HG03432 (cell line): ENCODE results near the gene HMGCL.
"Not testable (repeated sequence)": the region's sequence is repeated elsewhere in the genome, so short reads cannot be mapped to it uniquely, and the experiment has no call there.

Experiments used
- ATAC-seq: cut with Tn5 transposase; IDR thresholded peaks from one replicate; pipeline ENCODE4 v1.9.1; 2021; ENCODE audit warnings: mild to moderate bottlenecking, moderate library complexity; ENCODE audit not compliant: unreplicated experiment

HMGCL gene

GRCh38 chr1:23825076-23825761, at the start of gene HMGCL:
TSS of gene HMGCL (minus strand) at chr1:23825429. CDS start at chr1:23825415, 14 bp downstream.
- ATAC-seq = peak; percentile 92

GRCh38 chr1:23872421-23872820, 47.2 kb upstream of the HMGCL start:
- ATAC-seq = no peak

GRCh38 chr1:23869051-23869450, 43.8 kb upstream of the HMGCL start:
- ATAC-seq = no peak

GRCh38 chr1:23868557-23869016, 43.4 kb upstream of the HMGCL start:
- ATAC-seq = no peak

GRCh38 chr1:23867895-23868556, 42.8 kb upstream of the HMGCL start, which contains the start of gene FUCA1:
TSS of gene FUCA1 (minus strand) at chr1:23868290. CDS start at chr1:23868286, 4 bp downstream.
- peak; percentile 93 for ATAC-seq

GRCh38 chr1:23867542-23867894, 42.3 kb upstream of the HMGCL start:
- no peak for ATAC-seq

- no peak for ATAC-seq
Measured at GRCh38 chr1:23865543-23865930, 40.3 kb upstream of the HMGCL start.

- no peak for ATAC-seq
Measured at GRCh38 chr1:23864801-23865542, 39.7 kb upstream of the HMGCL start.

GRCh38 chr1:23862640-23863039, 37.4 kb upstream of the HMGCL start:
- no peak for ATAC-seq

GRCh38 chr1:23854568-23854967, 29.3 kb upstream of the HMGCL start:
- no peak for ATAC-seq

GRCh38 chr1:23853124-23853523, 27.9 kb upstream of the HMGCL start:
- ATAC-seq = not testable (repeated sequence)

- ATAC-seq = not testable (repeated sequence)
Measured at GRCh38 chr1:23851406-23851805, 26.2 kb upstream of the HMGCL start.

- ATAC-seq = no peak
Measured at GRCh38 chr1:23848673-23849616, 23.7 kb upstream of the HMGCL start.

GRCh38 chr1:23847482-23848095, 22.4 kb upstream of the HMGCL start:
- not testable (repeated sequence) for ATAC-seq

- no peak for ATAC-seq
Measured at GRCh38 chr1:23845163-23845562, 19.9 kb upstream of the HMGCL start.

- no peak for ATAC-seq
Measured at GRCh38 chr1:23843644-23844043, 18.4 kb upstream of the HMGCL start.

- peak; percentile 57 for ATAC-seq
Measured at GRCh38 chr1:23838401-23838866, 13.2 kb upstream of the HMGCL start.

- ATAC-seq = no peak
Measured at GRCh38 chr1:23837908-23838307, 12.7 kb upstream of the HMGCL start.

GRCh38 chr1:23836037-23836436, 10.8 kb upstream of the HMGCL start:
- no peak for ATAC-seq

- ATAC-seq = not testable (repeated sequence)
Measured at GRCh38 chr1:23834156-23834555, 8.9 kb upstream of the HMGCL start.
